Adrenal gland (tissue), 5 donors: ENCODE measurements around the gene LUC7L.

ENCODE experiments used
- POLR2A ChIP-seq, 2 donors: fragments of 450-650 bp; IDR thresholded peaks; one replicate each; pipeline ENCODE4 v1.6.1; 2017; ENCODE audit warnings: antibody characterized with exemption in 2 of 2, mild to moderate bottlenecking in 2 of 2, moderate library complexity in 1 of 2
- TF ChIP-seq, protein P1 (sequence below), 6 experiments: fragments of 450-650 bp in 4 of 6; fragments of 200-600 bp in 2 of 6; sonication (generic) in 1 of 6; IDR thresholded peaks; 1 replicate in 5 of 6; 2 replicates in 1 of 6; pipeline versions ENCODE4 v1.5.1 to v1.8.0; 2016 to 2021; ENCODE audit warnings: antibody characterized with exemption in 6 of 6, mild to moderate bottlenecking in 2 of 6, moderate library complexity in 1 of 6
- donor health status: DM: no; HTN: no; CAD: no.

GRCh38 chr16:168424-168823 lies 60.8 kb downstream of the LUC7L start:
- TF ChIP-seq, protein P1, sequence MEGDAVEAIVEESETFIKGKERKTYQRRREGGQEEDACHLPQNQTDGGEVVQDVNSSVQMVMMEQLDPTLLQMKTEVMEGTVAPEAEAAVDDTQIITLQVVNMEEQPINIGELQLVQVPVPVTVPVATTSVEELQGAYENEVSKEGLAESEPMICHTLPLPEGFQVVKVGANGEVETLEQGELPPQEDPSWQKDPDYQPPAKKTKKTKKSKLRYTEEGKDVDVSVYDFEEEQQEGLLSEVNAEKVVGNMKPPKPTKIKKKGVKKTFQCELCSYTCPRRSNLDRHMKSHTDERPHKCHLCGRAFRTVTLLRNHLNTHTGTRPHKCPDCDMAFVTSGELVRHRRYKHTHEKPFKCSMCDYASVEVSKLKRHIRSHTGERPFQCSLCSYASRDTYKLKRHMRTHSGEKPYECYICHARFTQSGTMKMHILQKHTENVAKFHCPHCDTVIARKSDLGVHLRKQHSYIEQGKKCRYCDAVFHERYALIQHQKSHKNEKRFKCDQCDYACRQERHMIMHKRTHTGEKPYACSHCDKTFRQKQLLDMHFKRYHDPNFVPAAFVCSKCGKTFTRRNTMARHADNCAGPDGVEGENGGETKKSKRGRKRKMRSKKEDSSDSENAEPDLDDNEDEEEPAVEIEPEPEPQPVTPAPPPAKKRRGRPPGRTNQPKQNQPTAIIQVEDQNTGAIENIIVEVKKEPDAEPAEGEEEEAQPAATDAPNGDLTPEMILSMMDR (IDR thresholded peaks at IDR 0.05) = no peak
- TF ChIP-seq POLR2A (IDR thresholded peaks at IDR 0.05) = no peak
